Right kidney (tissue), 1 donor: ENCODE results near the gene ZFYVE28.

ENCODE experiments used
- DNase-seq: peaks from one replicate; pipeline ENCODE4 v3.0.0-alpha.2; 2016

ZFYVE28 gene

GRCh38 chr4:2352171-2352570, 66.3 kb downstream of the ZFYVE28 start:
- DNase-seq = no peak

DNA sequence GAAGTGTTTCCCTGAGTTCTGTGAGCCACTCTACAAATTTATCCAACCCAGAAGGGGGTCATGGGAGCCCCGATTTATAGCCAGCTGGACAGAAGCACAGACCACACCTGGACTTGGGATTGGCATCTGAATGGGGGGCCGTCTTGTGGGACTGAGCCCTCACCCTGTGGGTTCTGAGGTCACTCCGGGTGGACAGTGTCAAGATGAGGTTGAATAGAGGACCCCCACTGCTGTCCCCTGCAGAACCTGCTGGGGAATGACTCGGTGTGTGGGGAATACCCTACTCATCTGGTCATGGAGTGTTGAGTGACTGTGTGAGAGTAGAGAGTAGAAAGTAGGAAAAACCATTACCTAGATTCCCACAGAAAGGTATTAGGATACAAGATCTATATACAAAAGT, 67.5 kb downstream of the ZFYVE28 start:
- DNase-seq = no peak

DNA sequence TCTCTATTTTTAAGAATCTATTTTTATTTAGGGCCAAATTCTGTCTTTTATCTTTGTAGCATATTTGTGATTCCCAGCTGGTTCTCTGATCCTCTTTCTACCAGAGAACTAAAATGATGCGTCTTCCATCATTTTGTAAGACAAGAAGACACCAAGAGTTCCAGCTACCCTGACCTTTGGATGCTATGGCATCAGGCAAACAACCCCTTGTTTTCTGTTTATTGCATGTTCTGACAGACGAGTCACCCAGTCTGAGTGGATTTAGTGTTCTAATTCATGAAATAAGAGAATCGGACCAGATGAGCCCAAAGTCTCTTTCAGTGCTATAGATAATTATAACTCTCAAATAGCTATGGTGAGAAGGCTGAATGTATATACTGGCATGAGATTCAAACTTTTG, 69.7 kb downstream of the ZFYVE28 start:
- no peak for DNase-seq

DNA sequence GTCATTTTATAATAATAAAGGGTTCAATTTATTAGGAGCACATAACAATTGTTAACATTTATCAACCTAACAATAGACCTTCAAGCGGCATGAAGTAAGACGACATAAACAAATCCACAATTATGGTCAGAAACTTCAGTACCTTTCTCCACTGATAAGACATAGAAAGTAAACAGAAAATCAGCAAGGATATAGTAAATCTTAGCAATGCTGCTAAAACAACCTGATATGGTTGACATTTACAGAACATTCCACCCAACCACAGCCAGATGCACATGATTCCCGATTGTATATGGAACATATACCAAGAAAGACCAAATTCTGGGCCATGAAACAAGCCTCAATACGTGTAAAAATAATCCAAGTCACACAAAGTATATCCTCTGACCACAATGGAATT, 71.3 kb downstream of the ZFYVE28 start:
- DNase-seq = no peak

GRCh38 chr4:2343476-2343875, 75.0 kb downstream of the ZFYVE28 start:
- no peak for DNase-seq

GRCh38 chr4:2341911-2342652, 76.4 kb downstream of the ZFYVE28 start:
- DNase-seq = no peak

- no peak for DNase-seq
Observed at GRCh38 chr4:2341261-2341841, 77.1 kb downstream of the ZFYVE28 start.

DNA sequence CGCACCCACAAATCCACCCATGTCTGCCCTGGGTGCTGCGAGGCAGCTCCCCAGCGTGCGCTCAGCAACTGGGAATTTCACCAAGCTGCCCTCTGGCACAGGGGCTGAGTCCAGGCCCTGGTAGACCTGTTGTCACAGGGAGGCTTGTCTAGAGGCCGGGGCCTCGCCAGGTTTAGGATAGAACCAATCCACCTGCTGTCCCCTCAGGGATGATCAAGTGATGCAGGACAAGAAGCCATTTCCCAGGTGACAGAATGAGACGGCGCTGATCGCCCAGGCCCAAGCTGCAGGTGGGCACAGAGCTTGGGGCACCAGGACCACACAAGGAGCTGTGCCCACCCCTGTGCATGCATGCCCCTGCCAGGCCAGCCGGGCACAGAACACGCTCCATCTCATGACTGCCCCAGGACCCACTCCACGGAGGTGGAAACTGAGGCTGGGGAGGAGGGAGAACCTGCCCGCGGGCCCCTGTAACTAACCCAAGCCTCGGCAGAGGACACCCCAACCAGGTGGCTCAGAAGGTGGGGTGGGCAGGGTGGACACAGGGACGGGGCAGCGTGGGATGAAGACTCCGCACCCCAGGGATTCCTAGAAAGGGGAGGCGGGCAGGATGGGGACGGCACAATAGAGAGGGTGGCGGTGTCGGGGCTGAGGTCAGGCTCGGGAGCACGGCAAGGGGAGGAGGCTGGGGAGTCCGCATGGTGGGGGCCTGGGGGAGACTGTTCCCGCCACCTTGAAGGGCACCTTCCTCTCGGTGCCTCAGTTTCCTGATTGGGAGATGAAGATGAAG, 78.0 kb downstream of the ZFYVE28 start:
- DNase-seq = no peak

DNA sequence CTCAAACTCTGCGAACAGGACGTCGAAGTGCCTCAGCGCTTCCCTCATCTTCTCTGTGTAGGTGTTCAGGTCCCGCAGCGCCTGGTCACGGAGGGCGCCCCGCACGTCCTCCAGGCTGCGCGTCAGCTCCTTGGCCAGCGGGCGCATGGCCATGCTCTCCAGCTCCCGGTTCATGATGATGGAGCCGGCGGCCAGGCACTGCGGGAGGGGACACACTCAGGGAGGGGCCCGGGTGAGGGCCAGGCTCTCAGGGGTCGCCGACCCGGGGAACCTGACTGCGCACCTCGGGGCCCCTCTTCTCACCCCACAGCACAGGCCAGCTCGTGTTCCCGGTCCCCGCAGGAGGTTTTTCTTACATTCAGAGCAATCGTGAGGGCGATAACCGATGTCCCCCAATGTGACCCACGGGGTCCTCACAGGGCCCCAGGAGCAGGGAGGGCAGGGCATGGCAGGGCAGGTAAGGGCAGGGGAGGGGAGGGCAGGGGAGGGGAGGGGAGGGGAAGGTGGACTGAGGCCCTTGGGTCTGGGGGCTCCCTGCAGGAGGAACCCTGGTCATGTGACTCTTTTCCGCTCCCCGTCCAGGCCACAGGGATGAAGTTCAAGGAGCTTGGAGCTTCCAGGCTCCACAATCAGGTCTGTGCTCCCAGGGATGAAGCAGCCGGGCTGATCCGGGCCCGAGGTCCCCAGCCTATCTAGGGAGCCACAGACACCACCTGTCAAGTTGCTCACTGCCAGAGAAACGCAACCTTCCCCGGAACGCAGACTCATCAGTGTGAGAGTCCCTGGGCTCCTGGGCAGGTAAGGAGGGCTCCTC, 78.8 kb downstream of the ZFYVE28 start:
- no peak for DNase-seq

DNA sequence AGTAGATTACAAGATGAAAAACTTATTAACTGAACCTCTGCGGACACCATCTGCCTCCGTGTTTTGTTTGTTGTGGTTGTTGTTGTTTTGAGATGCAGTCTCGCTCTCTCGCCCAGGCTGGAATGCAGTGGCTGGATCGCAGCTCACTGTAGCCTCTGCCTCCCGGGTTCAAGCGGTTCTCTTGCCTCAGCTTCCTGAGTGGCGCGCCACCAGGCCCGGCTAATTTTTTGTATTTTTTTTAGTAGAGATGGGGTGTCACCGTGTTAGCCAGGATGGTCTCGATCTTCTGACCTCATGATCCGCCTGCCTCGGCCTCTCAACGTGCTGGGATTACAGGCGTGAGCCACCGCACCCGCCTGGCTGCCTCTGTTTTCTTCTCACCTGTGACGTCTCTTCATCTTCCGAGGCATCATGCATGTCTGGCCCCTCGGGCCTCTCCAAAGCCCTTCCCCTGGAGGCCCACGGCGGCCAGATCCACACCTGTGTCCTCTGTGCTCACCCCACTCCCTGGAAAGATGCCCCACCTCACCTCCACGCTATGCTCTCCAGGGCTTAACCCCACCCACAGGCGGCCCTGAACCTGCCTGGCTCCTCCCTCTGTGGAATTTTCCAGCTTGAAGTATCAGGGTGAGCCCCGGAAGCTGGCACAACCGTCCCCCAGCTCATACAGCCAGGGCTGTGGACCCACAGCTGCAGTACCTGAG, 79.5 kb downstream of the ZFYVE28 start:
- no peak for DNase-seq

- DNase-seq = no peak
Observed at GRCh38 chr4:2337896-2338295, 80.5 kb downstream of the ZFYVE28 start.

DNA sequence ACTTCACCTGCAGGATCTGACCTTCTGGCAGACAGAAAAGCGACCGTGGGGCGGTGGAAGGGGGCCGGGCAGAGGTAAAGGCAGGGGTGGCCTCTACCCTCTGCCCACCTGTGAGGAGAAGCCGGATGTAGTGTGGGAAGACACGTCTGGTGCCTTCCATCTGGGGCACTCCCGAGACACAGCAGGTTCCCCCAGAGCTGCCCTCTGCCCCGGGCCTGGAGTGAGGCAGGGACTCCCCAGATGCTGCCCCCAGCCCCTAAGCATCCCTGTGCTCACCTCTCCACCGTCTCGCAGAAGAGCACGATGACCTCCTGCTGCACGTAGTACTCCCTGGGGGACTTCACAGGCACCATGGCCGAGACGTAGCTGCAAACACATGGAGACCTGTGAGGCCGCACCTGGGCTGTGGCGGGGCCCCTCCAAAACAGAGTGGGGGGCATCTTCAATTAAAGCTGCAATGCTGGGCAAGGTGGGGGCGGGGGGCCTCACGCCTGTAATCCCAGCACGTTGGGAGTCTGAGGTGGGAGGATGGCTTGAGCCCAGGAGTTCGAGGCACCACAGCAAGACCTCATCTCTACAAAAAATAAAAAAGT, 81.2 kb downstream of the ZFYVE28 start:
- no peak for DNase-seq

DNA sequence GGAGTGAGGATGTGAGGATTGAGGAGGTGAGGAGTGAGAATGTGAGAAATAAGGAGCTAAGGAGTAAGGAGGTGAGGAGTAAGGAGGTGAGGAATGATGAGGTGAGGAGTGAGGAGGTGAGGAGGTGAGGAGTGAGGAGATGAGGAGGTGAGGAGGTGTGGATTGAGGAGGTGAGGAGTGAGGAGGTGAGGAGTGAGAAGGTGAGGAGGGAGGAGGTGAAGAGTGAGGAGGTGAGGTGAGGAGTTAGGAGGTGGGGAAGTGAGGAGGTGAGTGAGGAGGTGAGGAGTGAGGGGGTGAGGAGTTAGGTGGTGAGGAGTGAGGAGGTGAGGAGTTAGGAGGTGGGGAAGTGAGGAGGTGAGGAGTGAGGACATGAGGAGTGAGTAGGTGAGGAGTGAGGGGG, 81.8 kb downstream of the ZFYVE28 start:
- no peak for DNase-seq

- no peak for DNase-seq
Observed at GRCh38 chr4:2335729-2336101, 82.7 kb downstream of the ZFYVE28 start.

DNA sequence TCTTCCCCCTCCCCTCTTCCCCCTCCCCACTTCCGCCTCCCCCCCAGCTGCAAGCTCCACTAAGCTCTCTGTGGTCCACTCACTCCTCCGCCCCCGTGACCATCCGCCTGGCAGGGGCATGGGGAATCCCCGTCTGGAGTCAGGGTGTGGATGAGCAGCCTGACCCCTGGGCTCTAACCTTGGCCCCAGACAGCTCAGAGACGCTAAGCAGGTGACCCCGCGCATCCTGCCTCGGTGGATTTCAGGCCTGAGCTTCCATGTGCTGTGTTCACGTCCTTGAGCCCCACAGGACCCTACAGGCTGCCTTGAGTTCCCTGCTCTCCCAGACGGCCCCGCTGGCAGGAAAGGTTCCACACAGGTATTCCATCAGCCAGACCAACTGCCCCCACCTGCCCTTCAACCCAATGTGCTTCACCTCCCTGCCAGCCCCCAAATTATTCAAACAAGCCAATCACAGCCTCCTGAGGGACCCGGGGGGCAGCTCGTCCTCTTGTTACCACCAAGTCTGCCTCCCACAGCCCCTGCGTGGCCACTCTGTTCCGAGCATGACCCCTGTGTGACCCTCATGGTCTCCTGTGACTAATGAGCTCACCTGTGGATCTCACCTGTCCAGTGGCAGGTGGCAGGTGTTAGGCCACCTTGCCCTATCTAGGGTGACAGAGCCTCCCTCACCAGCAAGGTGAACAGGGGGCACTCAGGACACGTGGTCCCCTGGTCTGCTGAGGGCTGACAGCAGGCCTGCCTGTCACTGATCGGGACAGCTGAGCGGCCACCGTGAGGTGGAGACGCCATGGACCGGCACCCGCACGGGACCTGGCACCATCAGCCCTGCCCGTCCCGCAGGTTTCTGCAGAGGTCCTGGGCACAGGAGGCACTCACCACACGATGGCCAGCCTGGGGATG, 83.4 kb downstream of the ZFYVE28 start:
- DNase-seq = no peak

GRCh38 chr4:2333916-2334644, 84.4 kb downstream of the ZFYVE28 start:
- no peak for DNase-seq

DNA sequence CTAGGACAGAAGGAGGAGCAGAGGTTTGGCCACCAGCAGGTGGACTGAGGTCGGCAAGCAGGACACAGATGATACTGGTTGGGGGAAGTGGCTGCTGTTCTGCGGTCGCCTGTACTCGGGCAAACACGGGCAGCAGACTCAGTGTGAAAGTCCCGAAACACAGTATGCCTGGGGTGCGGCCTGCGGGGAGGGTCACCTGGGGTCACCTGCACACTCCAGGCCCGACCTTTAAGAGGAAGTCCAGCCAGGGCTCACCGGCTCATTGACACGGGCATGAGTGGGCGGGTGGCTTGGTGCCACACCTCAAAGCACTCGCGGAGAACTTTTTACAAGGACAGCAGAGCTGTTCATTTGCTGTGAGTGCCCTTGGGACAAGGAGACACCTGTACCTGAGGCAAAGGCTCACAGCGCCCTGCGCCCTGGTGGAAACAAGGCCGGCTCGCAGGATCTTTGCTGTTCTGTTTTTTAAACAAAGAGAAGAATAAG, 85.0 kb downstream of the ZFYVE28 start:
- DNase-seq = peak; percentile 15

- no peak for DNase-seq
Observed at GRCh38 chr4:2332976-2333319, 85.5 kb downstream of the ZFYVE28 start.

GRCh38 chr4:2332201-2332975, 86.1 kb downstream of the ZFYVE28 start:
- DNase-seq = no peak
